ENCODE data around the gene TEF.

The TEF gene

GRCh38 chr22:41382610-41383009 lies 868 bp downstream of the TEF start:
- H3K4me2 ChIP-seq (ENCODE audit: low read depth, low read length, poor library complexity, severe bottlenecking), result peak overlapping the region; percentile 92
- H3K9ac ChIP-seq (ENCODE audit: low read length), result peak overlapping the region; percentile 75
- H4K20me1 ChIP-seq (ENCODE audit: low read depth, low read length), result no peaks in the 10 kb centered on the region
- H3K79me2 ChIP-seq (ENCODE audit: insufficient read depth, low read length), result no peaks in the 10 kb centered on the region
- peak overlapping the region; percentile 85 for H3K4me3 ChIP-seq (ENCODE audit: insufficient read depth, low read length, poor library complexity, severe bottlenecking)
- no peaks in the 10 kb centered on the region for H3K36me3 ChIP-seq (ENCODE audit: low read length)
- H2AFZ ChIP-seq (ENCODE audit: low read depth, low read length, severe bottlenecking), result peak overlapping the region; percentile 71
- H3K9me3 ChIP-seq (ENCODE audit: insufficient read depth, low read length), result no peaks in the 10 kb centered on the region
- H3F3A ChIP-seq (ENCODE audit: insufficient read depth), result no peaks in the 10 kb centered on the region
- TF ChIP-seq EZH2phosphoT487 (conservative IDR thresholded peaks at IDR 0.05; ENCODE audit: low read length) (no peak), CTCF (IDR thresholded peaks at IDR 0.05; ENCODE audit: insufficient read depth, low read length, poor library complexity, severe bottlenecking) (no peak)
- H3K27me3 ChIP-seq (ENCODE audit: low read length), result no peaks in the 10 kb centered on the region
- no peaks in the 10 kb centered on the region for H3K9me2 ChIP-seq (replicated peaks; ENCODE audit: insufficient read depth, low read length)
- H3K27ac ChIP-seq (ENCODE audit: low read depth, low read length), result no peak overlapping the region

GRCh38 chr22:41383085-41383484 lies 1.3 kb downstream of the TEF start:
- Histone ChIP-seq H3F3A (ENCODE audit: insufficient read depth) (no peaks in the 10 kb centered on the region), H3K27ac (ENCODE audit: low read depth, low read length) (no peak overlapping the region), H4K20me1 (ENCODE audit: low read depth, low read length) (no peaks in the 10 kb centered on the region), H3K4me3 (ENCODE audit: insufficient read depth, low read length, poor library complexity, severe bottlenecking) (peak overlapping the region; percentile 85), H3K4me2 (ENCODE audit: low read depth, low read length, poor library complexity, severe bottlenecking) (peak overlapping the region; percentile 92), H2AFZ (ENCODE audit: low read depth, low read length, severe bottlenecking) (no peak overlapping the region), H3K9me2 (replicated peaks; ENCODE audit: insufficient read depth, low read length) (no peaks in the 10 kb centered on the region), H3K79me2 (ENCODE audit: insufficient read depth, low read length) (no peaks in the 10 kb centered on the region), H3K9me3 (ENCODE audit: insufficient read depth, low read length) (no peaks in the 10 kb centered on the region), H3K36me3 (ENCODE audit: low read length) (no peaks in the 10 kb centered on the region), H3K27me3 (ENCODE audit: low read length) (no peaks in the 10 kb centered on the region), H3K9ac (ENCODE audit: low read length) (peak overlapping the region; percentile 75)
- TF ChIP-seq CTCF (IDR thresholded peaks at IDR 0.05; ENCODE audit: insufficient read depth, low read length, poor library complexity, severe bottlenecking), result no peak
- no peak for TF ChIP-seq EZH2phosphoT487 (conservative IDR thresholded peaks at IDR 0.05; ENCODE audit: low read length)

- no peaks in the 10 kb centered on the region for H4K20me1 ChIP-seq (ENCODE audit: low read depth, low read length)
- H3K79me2 ChIP-seq (ENCODE audit: insufficient read depth, low read length), result no peaks in the 10 kb centered on the region
- peaks cover 3% of the 10 kb centered on the region; the same call in 1 of the 2 replicates for H3K36me3 ChIP-seq (ENCODE audit: low read length)
- no peak overlapping the region for H3K4me2 ChIP-seq (ENCODE audit: low read depth, low read length, poor library complexity, severe bottlenecking)
- H3K9ac ChIP-seq (ENCODE audit: low read length), result no peak overlapping the region
- no peaks in the 10 kb centered on the region for H3K9me3 ChIP-seq (ENCODE audit: insufficient read depth, low read length)
- no peaks in the 10 kb centered on the region for H3F3A ChIP-seq (ENCODE audit: insufficient read depth)
- TF ChIP-seq EZH2phosphoT487 (conservative IDR thresholded peaks at IDR 0.05; ENCODE audit: low read length) (no peak), CTCF (IDR thresholded peaks at IDR 0.05; ENCODE audit: insufficient read depth, low read length, poor library complexity, severe bottlenecking) (no peak)
- H3K4me3 ChIP-seq (ENCODE audit: insufficient read depth, low read length, poor library complexity, severe bottlenecking), result no peak overlapping the region
- no peaks in the 10 kb centered on the region for H3K9me2 ChIP-seq (replicated peaks; ENCODE audit: insufficient read depth, low read length)
- no peak overlapping the region for H3K27ac ChIP-seq (ENCODE audit: low read depth, low read length)
- H2AFZ ChIP-seq (ENCODE audit: low read depth, low read length, severe bottlenecking), result no peak overlapping the region
- no peaks in the 10 kb centered on the region for H3K27me3 ChIP-seq (ENCODE audit: low read length)
Measured at GRCh38 chr22:41384128-41384527, 2.4 kb downstream of the TEF start.

Data from SU-DHL-6 (cell line).